Lower lobe of right lung (tissue), 2 donors: ENCODE data around the gene SLC2A11. TPM values are rescaled to one million over a fixed set of nuclear protein-coding genes. Genes with fewer than 3 reads are reported as not detected.
A peak's percentile ranks its signal among the peaks of the same experiment; 100 is the strongest.

ENCODE experiments used
- ATAC-seq, 2 donors: fragments of 200-7000 bp; cut with Tn5 transposase; one replicate each; pipeline ENCODE4 v1.9.1; 2020 to 2022; ENCODE audit warnings: mild to moderate bottlenecking in 2 of 2, moderate library complexity in 2 of 2
- DNase-seq: peaks from one replicate; pipeline ENCODE4 v3.0.0-alpha.2; 2020
- H3K27ac ChIP-seq: fragments of 200-600 bp; one replicate; pipeline ENCODE4 v1.8.0; 2022
- H3K27me3 ChIP-seq: fragments of 200-600 bp; one replicate; pipeline ENCODE4 v1.8.0; 2022; ENCODE audit warnings: low read depth
- H3K36me3 ChIP-seq: fragments of 200-600 bp; one replicate; pipeline ENCODE4 v1.8.0; 2022; ENCODE audit warnings: mild to moderate bottlenecking
- H3K4me1 ChIP-seq: fragments of 200-600 bp; one replicate; pipeline ENCODE4 v1.8.0; 2022
- H3K4me3 ChIP-seq: fragments of 200-600 bp; one replicate; pipeline ENCODE4 v1.8.0; 2022; ENCODE audit warnings: mild to moderate bottlenecking
- H3K9me3 ChIP-seq: fragments of 200-600 bp; one replicate; pipeline ENCODE4 v1.8.0; 2022
- CTCF ChIP-seq: fragments of 200-600 bp; IDR thresholded peaks from one replicate; pipeline ENCODE4 v1.8.0; 2022; ENCODE audit warnings: antibody characterized with exemption, mild to moderate bottlenecking
- intact Hi-C: fragments of 100-400 bp; cut with DNase I; formaldehyde crosslinking; loops from one replicate; pipeline ENCODE4 v1.11.0; 2022
- total RNA-seq: library from RNA; stranded (reverse); fragmentation: NEBNext Ultra II Directional; extraction: Animal tissue kit (Norgen Biotek cat#: 25700); gene quantifications from one replicate; pipeline ENCODE4 v1.2.1, GENCODE V29; 2021
- donor health status: DM: no; HTN: yes; CAD: no; lungs with severe emphysema.

The SLC2A11 gene
- total RNA-seq, 1 donor from 2014 or later: 12.7 TPM

GRCh38 chr22:23833017-23833751 is 24.5 kb upstream of the SLC2A11 start:
- peaks cover 76% of the 10 kb centered on the region for H3K36me3 ChIP-seq
- ATAC-seq: no peak
- no peaks in the 10 kb centered on the region for H3K27me3 ChIP-seq
- no peak overlapping the region for H3K4me3 ChIP-seq
- DNase-seq: peak; percentile 20
- no peak for TF ChIP-seq CTCF
- H3K4me1 ChIP-seq: peaks cover 5% of the 10 kb centered on the region
- H3K9me3 ChIP-seq: no peaks in the 10 kb centered on the region
- intact Hi-C loops: no loop called here
- H3K27ac ChIP-seq: no peak overlapping the region

GRCh38 chr22:23833911-23834317 is 23.8 kb upstream of the SLC2A11 start:
- peaks cover 68% of the 10 kb centered on the region for H3K36me3 ChIP-seq
- TF ChIP-seq CTCF: no peak
- ATAC-seq (no peak), DNase-seq (peak; percentile 38)
- peaks cover 12% of the 10 kb centered on the region for H3K4me1 ChIP-seq
- intact Hi-C loops: no loop called here
- no peaks in the 10 kb centered on the region for H3K9me3 ChIP-seq
- H3K27me3 ChIP-seq: no peaks in the 10 kb centered on the region
- H3K4me3 ChIP-seq: no peak overlapping the region
- H3K27ac ChIP-seq: no peak overlapping the region

- intact Hi-C loops: no loop called here
- Histone ChIP-seq H3K36me3 (peaks cover 64% of the 10 kb centered on the region), H3K4me3 (no peak overlapping the region), H3K9me3 (no peaks in the 10 kb centered on the region), H3K27ac (no peak overlapping the region), H3K27me3 (no peaks in the 10 kb centered on the region), H3K4me1 (peaks cover 15% of the 10 kb centered on the region)
- no peak for TF ChIP-seq CTCF
- DNase-seq (no peak), ATAC-seq (no peak)
Observed at GRCh38 chr22:23834406-23834792, 23.3 kb upstream of the SLC2A11 start.

- ATAC-seq: no peak
- no peak for TF ChIP-seq CTCF
- H3K4me1 ChIP-seq: peaks cover 17% of the 10 kb centered on the region
- no peak overlapping the region for H3K27ac ChIP-seq
- intact Hi-C loops: no loop called here
- DNase-seq: peak; percentile 43
- H3K27me3 ChIP-seq: no peaks in the 10 kb centered on the region
- H3K4me3 ChIP-seq: no peak overlapping the region
- H3K36me3 ChIP-seq: peaks cover 58% of the 10 kb centered on the region
- no peaks in the 10 kb centered on the region for H3K9me3 ChIP-seq
Observed at GRCh38 chr22:23834793-23835483, 22.7 kb upstream of the SLC2A11 start.

- no peak for ATAC-seq
- Histone ChIP-seq H3K27me3 (no peaks in the 10 kb centered on the region), H3K4me1 (peaks cover 17% of the 10 kb centered on the region), H3K27ac (no peak overlapping the region), H3K36me3 (peaks cover 55% of the 10 kb centered on the region), H3K9me3 (no peaks in the 10 kb centered on the region), H3K4me3 (no peak overlapping the region)
- peak; percentile 39 for DNase-seq
- intact Hi-C loops: no loop called here
- TF ChIP-seq CTCF: no peak
Observed at GRCh38 chr22:23835484-23836144, 22.1 kb upstream of the SLC2A11 start.
